Osteocyte (in vitro differentiated cells): ENCODE data around the gene JUNB. TPM values are rescaled to one million over a fixed set of nuclear protein-coding genes. Genes with fewer than 3 reads are reported as not detected.

Source experiments
- DNase-seq: peaks from one replicate; pipeline ENCODE4 v3.0.0; 2021; ENCODE audit warnings: mixed read lengths; ENCODE audit not compliant: unreplicated experiment; ENCODE audit errors: extremely low spot score
- H3K27ac Mint-ChIP-seq: one replicate; pipeline ENCODE4 v1.8.0; 2021; ENCODE audit warnings: mild to moderate bottlenecking, mixed read lengths; ENCODE audit not compliant: unreplicated experiment
- H3K27me3 Mint-ChIP-seq: one replicate; pipeline ENCODE4 v1.8.0; 2021; ENCODE audit warnings: mixed read lengths; ENCODE audit not compliant: unreplicated experiment
- H3K36me3 Mint-ChIP-seq: one replicate; pipeline ENCODE4 v1.8.0; 2021; ENCODE audit warnings: mixed read lengths; ENCODE audit not compliant: unreplicated experiment
- H3K4me1 Mint-ChIP-seq: one replicate; pipeline ENCODE4 v1.8.0; 2021; ENCODE audit warnings: mixed read lengths; ENCODE audit not compliant: unreplicated experiment
- H3K4me3 Mint-ChIP-seq: one replicate; pipeline ENCODE4 v1.8.0; 2021; ENCODE audit warnings: mild to moderate bottlenecking, moderate library complexity, mixed read lengths; ENCODE audit not compliant: unreplicated experiment
- H3K9me3 Mint-ChIP-seq: one replicate; pipeline ENCODE4 v1.8.0; 2021; ENCODE audit warnings: mixed read lengths; ENCODE audit not compliant: unreplicated experiment
- CTCF ChIP-seq: fragments of 200-600 bp; sonication (generic); IDR thresholded peaks from 2 replicates; pipeline ENCODE4 v1.5.0; 2021; ENCODE audit warnings: antibody characterized with exemption, mild to moderate bottlenecking, moderate library complexity
- total RNA-seq: library from RNA; stranded (reverse); gene quantifications from 2 replicates; pipeline ENCODE4 v1.2.1, GENCODE V29; 2021

JUNB gene
- total RNA-seq, 1 donor from 2014 or later, result 158 TPM

GRCh38 chr19:12793290-12794195 is 2.3 kb downstream of the JUNB start:
- peaks cover 2% of the 10 kb centered on the region for H3K36me3 Mint-ChIP-seq
- H3K4me3 Mint-ChIP-seq, result peak overlapping the region; percentile 96
- no peak for TF ChIP-seq CTCF
- H3K27me3 Mint-ChIP-seq, result no peaks in the 10 kb centered on the region
- peaks cover 37% of the 10 kb centered on the region for H3K4me1 Mint-ChIP-seq
- DNase-seq, result peak; percentile 98
- no peaks in the 10 kb centered on the region for H3K9me3 Mint-ChIP-seq
- H3K27ac Mint-ChIP-seq, result peak overlapping the region; percentile 98

GRCh38 chr19:12794196-12794941 is 3.1 kb downstream of the JUNB start:
- no peak for DNase-seq
- H3K4me1 Mint-ChIP-seq, result peaks cover 29% of the 10 kb centered on the region
- peak overlapping the region; percentile 64 for H3K4me3 Mint-ChIP-seq
- peaks cover 2% of the 10 kb centered on the region for H3K36me3 Mint-ChIP-seq
- TF ChIP-seq CTCF, result no peak
- no peaks in the 10 kb centered on the region for H3K27me3 Mint-ChIP-seq
- H3K9me3 Mint-ChIP-seq, result no peaks in the 10 kb centered on the region
- H3K27ac Mint-ChIP-seq, result peak overlapping the region; percentile 87

GRCh38 chr19:12794971-12795381 is 3.7 kb downstream of the JUNB start:
- no peak for DNase-seq
- H3K27ac Mint-ChIP-seq, result peak overlapping the region; percentile 87

GRCh38 chr19:12796146-12797071 is 5.1 kb downstream of the JUNB start:
- Mint-ChIP-seq H3K27me3 (no peaks in the 10 kb centered on the region), H3K27ac (peak overlapping the region; percentile 74), H3K4me3 (peak overlapping the region; percentile 50), H3K9me3 (no peaks in the 10 kb centered on the region), H3K4me1 (peaks cover 27% of the 10 kb centered on the region), H3K36me3 (peaks cover 2% of the 10 kb centered on the region)
- DNase-seq, result no peak
- TF ChIP-seq CTCF, result peak; percentile 96

More at GRCh38 chr19:12794971-12795381, 3.7 kb downstream of the JUNB start:
- Mint-ChIP-seq H3K4me1 (peaks cover 29% of the 10 kb centered on the region), H3K36me3 (peaks cover 2% of the 10 kb centered on the region), H3K4me3 (peak overlapping the region; percentile 64), H3K9me3 (no peaks in the 10 kb centered on the region), H3K27me3 (no peaks in the 10 kb centered on the region)
- TF ChIP-seq CTCF, result no peak
